Mesenchymal stem cell (in vitro differentiated cells and primary cell): Measurements from ENCODE around the gene ACTN4.

ENCODE experiments used
- DNase-seq: peaks from one replicate; pipeline ENCODE4 v3.0.0-alpha.2; 2013
- H2AFZ ChIP-seq: one replicate; pipeline ENCODE4 v1.6.1; 2013; ENCODE audit warnings: low read depth, mild to moderate bottlenecking, control low read depth, inconsistent platforms, low read length, moderate library complexity
- H2AK5ac ChIP-seq: 2 replicates; pipeline ENCODE4 v1.6.1; 2013; ENCODE audit warnings: low read length, moderate library complexity, mild to moderate bottlenecking, inconsistent platforms; ENCODE audit not compliant: severe bottlenecking
- H2BK120ac ChIP-seq: one replicate; pipeline ENCODE4 v1.6.1; 2013; ENCODE audit warnings: low read depth, mild to moderate bottlenecking, inconsistent platforms, low read length, moderate library complexity
- H2BK12ac ChIP-seq, 2 experiments: one replicate each; pipeline ENCODE4 v1.6.1; 2013; ENCODE audit warnings: inconsistent platforms in 2 of 2, low read length in 2 of 2, mild to moderate bottlenecking in 2 of 2, moderate library complexity in 2 of 2, control low read depth in 1 of 2
- H2BK15ac ChIP-seq: one replicate; pipeline ENCODE4 v1.6.1; 2013; ENCODE audit warnings: mild to moderate bottlenecking, low read depth, inconsistent platforms; ENCODE audit not compliant: poor library complexity, severe bottlenecking
- H2BK5ac ChIP-seq: 2 replicates; pipeline ENCODE4 v1.6.1; 2013; ENCODE audit warnings: low read depth, mild to moderate bottlenecking, low read length, control low read depth, inconsistent platforms; ENCODE audit not compliant: poor library complexity, severe bottlenecking
- H3K14ac ChIP-seq, 2 experiments: one replicate each; pipeline ENCODE4 v1.6.1; 2013; ENCODE audit warnings: inconsistent platforms in 2 of 2, low read length in 2 of 2, control low read depth in 1 of 2, mild to moderate bottlenecking in 1 of 2, moderate library complexity in 1 of 2
- H3K18ac ChIP-seq, 2 experiments: one replicate each; pipeline ENCODE4 v1.6.1; 2013; ENCODE audit warnings: inconsistent platforms in 2 of 2, low read length in 2 of 2, control low read depth in 1 of 2, low read depth in 1 of 2, mild to moderate bottlenecking in 1 of 2
- H3K23ac ChIP-seq, 2 experiments: one replicate each; pipeline ENCODE4 v1.6.1; 2013; ENCODE audit warnings: inconsistent platforms in 2 of 2, low read length in 2 of 2, mild to moderate bottlenecking in 2 of 2, moderate library complexity in 2 of 2, control low read depth in 1 of 2
- H3K27ac ChIP-seq: 2 replicates; pipeline ENCODE4 v1.5.1; 2013; ENCODE audit warnings: mild to moderate bottlenecking, moderate library complexity, low read length, control low read depth, inconsistent platforms; ENCODE audit not compliant: poor library complexity, severe bottlenecking
- H3K27me3 ChIP-seq, 2 experiments: 2 replicates each; pipeline versions ENCODE4 v1.6.1 to v1.7.0; 2013; ENCODE audit warnings: low read length in 2 of 2, mild to moderate bottlenecking in 2 of 2, moderate library complexity in 2 of 2, control low read depth in 1 of 2, inconsistent platforms in 1 of 2; ENCODE audit not compliant: control insufficient read depth in 1 of 2, insufficient read depth in 1 of 2
- H3K36me3 ChIP-seq, 2 experiments: 2 replicates each; pipeline versions ENCODE4 v1.6.1 to v1.7.0; 2013; ENCODE audit warnings: low read length in 2 of 2, control low read depth in 1 of 2, inconsistent platforms in 1 of 2, low read depth in 1 of 2, mild to moderate bottlenecking in 1 of 2; ENCODE audit not compliant: insufficient read depth in 2 of 2, control insufficient read depth in 1 of 2
- H3K4ac ChIP-seq, 2 experiments: one replicate each; pipeline ENCODE4 v1.6.1; 2013; ENCODE audit warnings: inconsistent platforms in 2 of 2, low read length in 2 of 2, mild to moderate bottlenecking in 2 of 2, moderate library complexity in 2 of 2, control low read depth in 1 of 2, low read depth in 1 of 2
- H3K4me1 ChIP-seq: 2 replicates; pipeline ENCODE4 v1.6.1; 2013; ENCODE audit warnings: low read depth, low read length, control low read depth; ENCODE audit not compliant: control insufficient read depth, insufficient read depth
- H3K4me2 ChIP-seq: 2 replicates; pipeline ENCODE4 v1.6.1; 2013; ENCODE audit warnings: low read length, mild to moderate bottlenecking, inconsistent platforms; ENCODE audit not compliant: poor library complexity, severe bottlenecking
- H3K4me3 ChIP-seq, 2 experiments: 2 replicates each; pipeline versions ENCODE4 v1.5.1 to v1.7.0; 2013; ENCODE audit warnings: low read length in 2 of 2, mild to moderate bottlenecking in 2 of 2, control low read depth in 1 of 2, low read depth in 1 of 2; ENCODE audit not compliant: insufficient read depth in 1 of 2
- H3K79me1 ChIP-seq: replicated peaks from 2 replicates; pipeline ENCODE4 v1.6.1; 2013; ENCODE audit warnings: mild to moderate bottlenecking, control low read depth, low read length, inconsistent platforms; ENCODE audit not compliant: poor library complexity, severe bottlenecking
- H3K9ac ChIP-seq: 2 replicates; pipeline ENCODE4 v1.7.0; 2013; ENCODE audit warnings: mild to moderate bottlenecking, low read length, moderate library complexity
- H3K9me3 ChIP-seq: 2 replicates; pipeline ENCODE4 v1.7.0; 2013; ENCODE audit warnings: mild to moderate bottlenecking, low read length; ENCODE audit not compliant: control insufficient read depth
- H4K8ac ChIP-seq: one replicate; pipeline ENCODE4 v1.6.1; 2013; ENCODE audit warnings: inconsistent platforms, mild to moderate bottlenecking, low read length, moderate library complexity
- H4K91ac ChIP-seq: one replicate; pipeline ENCODE4 v1.6.1; 2013; ENCODE audit warnings: mild to moderate bottlenecking, low read length, inconsistent platforms
- WGBS: methylation state at CpG from one replicate; pipeline ENCODE4 v1.1.7; 2013; ENCODE audit warnings: mixed read lengths; 5-methylcytosine and 5-hydroxymethylcytosine counted together

Gene ACTN4

DNA sequence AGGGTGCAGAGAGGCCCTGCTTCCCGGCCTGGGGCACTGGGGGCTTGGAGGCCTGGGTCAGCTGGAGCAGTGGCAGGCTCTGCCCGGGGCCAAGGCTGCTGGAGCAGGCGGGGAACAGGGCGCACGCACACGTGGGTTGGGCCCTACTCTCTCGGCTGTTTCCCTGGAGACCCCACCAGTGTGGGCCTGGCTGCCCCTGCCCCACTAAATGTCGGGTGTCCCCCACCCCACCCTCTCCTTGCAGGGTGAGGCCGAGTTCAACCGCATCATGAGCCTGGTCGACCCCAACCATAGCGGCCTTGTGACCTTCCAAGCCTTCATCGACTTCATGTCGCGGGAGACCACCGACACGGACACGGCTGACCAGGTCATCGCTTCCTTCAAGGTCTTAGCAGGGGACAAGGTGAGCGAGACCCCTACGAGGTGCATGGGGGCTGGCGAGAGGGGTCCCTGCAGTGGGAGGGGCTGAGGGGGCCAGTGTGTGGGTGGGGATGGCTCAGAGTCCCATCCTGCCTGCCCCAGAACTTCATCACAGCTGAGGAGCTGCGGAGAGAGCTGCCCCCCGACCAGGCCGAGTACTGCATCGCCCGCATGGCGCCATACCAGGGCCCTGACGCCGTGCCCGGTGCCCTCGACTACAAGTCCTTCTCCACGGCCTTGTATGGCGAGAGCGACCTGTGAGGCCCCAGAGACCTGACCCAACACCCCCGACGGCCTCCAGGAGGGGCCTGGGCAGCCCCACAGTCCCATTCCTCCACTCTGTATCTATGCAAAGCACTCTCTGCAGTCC is 81.5 kb downstream of the ACTN4 start:
- Histone ChIP-seq H2BK5ac (no peak overlapping the region), H2BK120ac (no peak overlapping the region), H3K36me3 (peaks cover 69 to 98% of the 10 kb centered on the region in 2 experiments), H2BK12ac (no peak overlapping the region), H3K4me2 (no peak overlapping the region), H3K27me3 (no peaks in the 10 kb centered on the region), H4K8ac (no peak overlapping the region), H3K79me1 (peaks cover 18% of the 10 kb centered on the region), H3K9me3 (no peaks in the 10 kb centered on the region), H2BK15ac (no peak overlapping the region), H3K27ac (peak overlapping the region; percentile 30), H3K9ac (no peak overlapping the region), H3K23ac (no peak overlapping the region), H3K14ac (no peak overlapping the region), H2AK5ac (no peak overlapping the region), H4K91ac (no peak overlapping the region), H3K4me3 (no peak overlapping the region), H3K4ac (peak overlapping the region in 1 of 2 experiments; percentile 40), H3K18ac (no peak overlapping the region), H2AFZ (no peak overlapping the region), H3K4me1 (peaks cover 37% of the 10 kb centered on the region)
- no peak for DNase-seq
- 95% methylated on average over 29 of the region's 37 CpGs for WGBS

DNA sequence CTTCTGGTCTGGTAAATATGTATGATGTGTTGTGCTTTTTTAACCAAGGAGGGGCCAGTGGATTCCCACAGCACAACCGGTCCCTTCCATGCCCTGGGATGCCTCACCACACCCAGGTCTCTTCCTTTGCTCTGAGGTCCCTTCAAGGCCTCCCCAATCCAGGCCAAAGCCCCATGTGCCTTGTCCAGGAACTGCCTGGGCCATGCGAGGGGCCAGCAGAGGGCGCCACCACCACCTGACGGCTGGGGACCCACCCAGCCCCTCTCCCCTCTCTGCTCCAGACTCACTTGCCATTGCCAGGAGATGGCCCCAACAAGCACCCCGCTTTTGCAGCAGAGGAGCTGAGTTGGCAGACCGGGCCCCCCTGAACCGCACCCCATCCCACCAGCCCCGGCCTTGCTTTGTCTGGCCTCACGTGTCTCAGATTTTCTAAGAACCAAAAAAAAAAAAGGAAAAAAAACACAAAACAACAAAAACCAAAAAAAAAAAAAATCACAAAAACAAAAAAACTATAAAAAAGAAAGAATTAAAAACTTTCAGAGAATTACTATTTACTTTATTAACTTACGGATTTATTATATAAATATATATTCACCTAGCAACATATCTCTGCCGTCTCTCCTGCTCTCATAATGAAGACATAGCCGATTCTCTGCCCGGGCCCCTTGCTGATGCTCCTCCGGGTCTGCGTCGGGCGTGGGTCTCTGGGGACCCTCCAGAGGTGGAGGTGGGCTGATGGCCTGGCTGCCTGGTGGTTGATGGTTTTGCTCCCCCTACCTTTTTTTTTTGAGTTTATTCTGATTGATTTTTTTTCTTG is 82.4 kb downstream of the ACTN4 start:
- Histone ChIP-seq H3K4me3 (no peak overlapping the region), H3K4me1 (peaks cover 45% of the 10 kb centered on the region), H3K27ac (no peak overlapping the region), H2BK120ac (no peak overlapping the region), H2BK5ac (no peak overlapping the region), H2AK5ac (no peak overlapping the region), H4K8ac (no peak overlapping the region), H2AFZ (no peak overlapping the region), H3K27me3 (no peaks in the 10 kb centered on the region), H3K4ac (no peak overlapping the region), H3K79me1 (peaks cover 15% of the 10 kb centered on the region), H3K9ac (no peak overlapping the region), H3K18ac (no peak overlapping the region), H4K91ac (no peak overlapping the region), H2BK12ac (no peak overlapping the region), H3K4me2 (no peak overlapping the region), H3K23ac (no peak overlapping the region), H2BK15ac (no peak overlapping the region), H3K36me3 (peaks cover 60 to 89% of the 10 kb centered on the region in 2 experiments), H3K9me3 (no peaks in the 10 kb centered on the region), H3K14ac (no peak overlapping the region)
- peak; percentile 70 for DNase-seq
- WGBS = 72% methylated on average over 15 of the region's 17 CpGs

DNA sequence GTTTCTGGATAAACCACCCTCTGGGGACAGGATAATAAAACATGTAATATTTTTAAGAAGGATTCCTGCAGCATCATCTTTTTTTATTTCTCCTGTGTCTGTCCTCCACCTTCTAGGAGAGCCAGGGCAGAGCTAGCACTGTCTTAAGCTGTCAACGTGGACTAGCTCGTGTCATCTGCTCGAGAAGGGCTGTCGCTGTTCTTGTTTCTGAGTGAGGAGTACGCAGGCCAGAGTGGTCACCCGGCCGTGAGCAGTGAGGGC is 83.0 kb downstream of the ACTN4 start:
- H3K23ac ChIP-seq = no peak overlapping the region
- H3K4me2 ChIP-seq = no peak overlapping the region
- H3K9ac ChIP-seq = no peak overlapping the region
- H3K9me3 ChIP-seq = no peaks in the 10 kb centered on the region
- H2BK5ac ChIP-seq = no peak overlapping the region
- no peak overlapping the region for H3K14ac ChIP-seq
- H3K4ac ChIP-seq = no peak overlapping the region
- no peak for DNase-seq
- H3K36me3 ChIP-seq = peaks cover 55 to 84% of the 10 kb centered on the region in 2 experiments
- 93% methylated on average over 7 of the region's 7 CpGs for WGBS
- no peak overlapping the region for H2BK12ac ChIP-seq
- no peak overlapping the region for H3K4me3 ChIP-seq
- no peak overlapping the region for H2AFZ ChIP-seq
- no peak overlapping the region for H2BK15ac ChIP-seq
- H4K91ac ChIP-seq = no peak overlapping the region
- H3K4me1 ChIP-seq = peaks cover 50% of the 10 kb centered on the region
- no peak overlapping the region for H2AK5ac ChIP-seq
- H3K27me3 ChIP-seq = no peaks in the 10 kb centered on the region
- peaks cover 12% of the 10 kb centered on the region for H3K79me1 ChIP-seq
- H2BK120ac ChIP-seq = no peak overlapping the region
- H3K27ac ChIP-seq = no peak overlapping the region
- no peak overlapping the region for H3K18ac ChIP-seq
- H4K8ac ChIP-seq = no peak overlapping the region

DNA sequence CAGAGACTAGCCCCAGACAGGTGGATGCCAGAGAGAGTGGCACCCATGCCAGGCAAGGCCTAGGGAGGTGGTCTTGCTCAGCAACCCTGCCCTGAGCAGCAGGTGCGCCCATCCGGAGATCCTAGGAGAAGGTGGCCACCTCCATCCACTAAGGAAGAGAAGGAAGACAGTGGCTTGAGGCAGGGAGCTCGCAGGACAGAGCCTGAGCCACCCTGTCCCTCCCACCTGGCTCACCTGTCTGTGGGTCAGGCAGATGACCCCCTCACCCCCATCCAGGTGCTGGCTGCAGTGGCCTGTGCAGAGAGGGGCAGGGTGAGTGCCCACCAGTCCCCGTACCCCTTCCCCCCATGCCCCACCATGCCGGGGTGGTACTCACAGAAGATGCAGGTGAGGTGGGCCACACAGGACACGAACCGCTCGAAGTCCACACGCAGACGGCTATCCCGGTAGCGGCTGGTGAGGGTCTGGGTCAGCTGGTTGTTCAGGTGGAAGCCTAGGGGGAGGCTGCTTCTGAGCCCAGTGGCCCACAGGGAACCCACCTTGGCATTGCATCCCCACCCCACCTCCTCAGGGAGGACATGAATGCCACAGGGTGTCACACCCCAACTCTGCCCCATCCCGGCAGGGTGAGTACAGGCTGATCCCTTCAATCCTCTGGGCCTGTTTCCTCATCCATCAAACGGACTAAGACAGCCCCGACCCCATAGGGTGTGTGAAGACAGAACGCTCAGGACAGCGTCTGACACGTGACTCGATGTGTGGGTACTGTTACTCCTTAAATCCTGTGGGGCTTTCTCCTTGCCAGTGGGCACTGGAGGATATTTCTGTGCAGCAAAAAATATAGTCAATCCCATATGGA is 83.5 kb downstream of the ACTN4 start:
- H2BK15ac ChIP-seq = no peak overlapping the region
- H3K4me3 ChIP-seq = no peak overlapping the region
- H3K36me3 ChIP-seq = peaks cover 49 to 78% of the 10 kb centered on the region in 2 experiments
- peaks cover 12% of the 10 kb centered on the region for H3K79me1 ChIP-seq
- no peak overlapping the region for H4K91ac ChIP-seq
- H2BK12ac ChIP-seq = no peak overlapping the region
- H3K4me2 ChIP-seq = no peak overlapping the region
- no peak for DNase-seq
- H2AK5ac ChIP-seq = no peak overlapping the region
- no peak overlapping the region for H2AFZ ChIP-seq
- no peak overlapping the region for H2BK120ac ChIP-seq
- no peak overlapping the region for H3K27ac ChIP-seq
- H3K27me3 ChIP-seq = no peaks in the 10 kb centered on the region
- WGBS = 96% methylated on average over 16 of the region's 19 CpGs
- H3K23ac ChIP-seq = no peak overlapping the region
- H2BK5ac ChIP-seq = no peak overlapping the region
- H3K14ac ChIP-seq = no peak overlapping the region
- H3K9me3 ChIP-seq = no peaks in the 10 kb centered on the region
- H4K8ac ChIP-seq = no peak overlapping the region
- H3K9ac ChIP-seq = no peak overlapping the region
- peaks cover 51% of the 10 kb centered on the region for H3K4me1 ChIP-seq
- H3K18ac ChIP-seq = no peak overlapping the region
- H3K4ac ChIP-seq = no peak overlapping the region
